ENCODE measurements around the gene WNK2.

GRCh38 chr9:93182572-93182971 lies 1.4 kb upstream of the WNK2 start:
- TF ChIP-seq CTCF (IDR thresholded peaks at IDR 0.05) (no peak), EZH2 (IDR thresholded peaks at IDR 0.05) (no peak)

Data from neural progenitor cell (in vitro differentiated cells).